H1 (cell line): ENCODE measurements around the gene UBN1. TPM values are rescaled to one million over a fixed set of nuclear protein-coding genes. Genes with fewer than 3 reads are reported as not detected.

Source experiments
- CTCF ChIA-PET: fragments of 300-600 bp; sonication (Branson Sonifier 250); formaldehyde crosslinking; loops from one replicate; lab custom pipeline; 2021; ENCODE audit not compliant: partially characterized antibody; lab: Charles Lee
- POLR2A ChIA-PET: fragments of 300-600 bp; sonication (Branson Sonifier 250); formaldehyde crosslinking; loops from one replicate; lab custom pipeline; 2021; ENCODE audit warnings: inconsistent platforms; ENCODE audit not compliant: partially characterized antibody; lab: Charles Lee
- DNase-seq, 2 experiments: peaks; one replicate each; pipeline versions ENCODE4 v3.0.0 to v3.0.0-alpha.2; 2010 to 2022; ENCODE audit warnings: low spot score in 2 of 2, low read depth in 1 of 2, mixed read lengths in 1 of 2
- FAIRE-seq: peaks from 2 replicates; lab custom pipeline; 2011; peaks lifted over from hg19 to GRCh38; lab: Jason Lieb, UNC
- H2AFZ ChIP-seq: 2 replicates; pipeline ENCODE4 v1.8.1; 2012; ENCODE audit warnings: low read length, inconsistent platforms
- H2AK5ac ChIP-seq: 2 replicates; pipeline ENCODE4 v1.6.1; 2013; ENCODE audit warnings: low read depth, low read length
- H2BK120ac ChIP-seq: replicated peaks from 2 replicates; pipeline ENCODE3; 2013; ENCODE audit warnings: low read depth, low read length, inconsistent platforms
- H2BK12ac ChIP-seq: 2 replicates; pipeline ENCODE4 v1.6.1; 2013; ENCODE audit warnings: low read depth, low read length
- H2BK15ac ChIP-seq: 2 replicates; pipeline ENCODE4 v1.6.1; 2013; ENCODE audit warnings: low read length
- H2BK20ac ChIP-seq: 2 replicates; pipeline ENCODE4 v1.6.1; 2013; ENCODE audit warnings: low read length
- H2BK5ac ChIP-seq: 2 replicates; pipeline ENCODE4 v1.6.1; 2013; ENCODE audit warnings: low read depth, low read length
- H3K14ac ChIP-seq: 2 replicates; pipeline ENCODE4 v1.6.1; 2013; ENCODE audit warnings: inconsistent platforms; ENCODE audit not compliant: insufficient read length
- H3K18ac ChIP-seq: 2 replicates; pipeline ENCODE4 v1.6.1; 2013; ENCODE audit warnings: low read length; ENCODE audit errors: extremely low read depth
- H3K23ac ChIP-seq: 2 replicates; pipeline ENCODE4 v1.6.1; 2013; ENCODE audit warnings: inconsistent platforms; ENCODE audit not compliant: insufficient read length
- H3K23me2 ChIP-seq: 2 replicates; pipeline ENCODE4 v1.6.1; 2013; ENCODE audit warnings: low read depth, low read length
- H3K27ac ChIP-seq: 2 replicates; pipeline ENCODE4 v1.6.1; 2011; ENCODE audit warnings: low read depth, low read length, inconsistent platforms
- H3K27me3 ChIP-seq, 4 experiments: replicated peaks in 1 of 4; 1 replicate in 1 of 4; 2 replicates in 3 of 4; pipeline versions ENCODE4 v1.6.1 to v1.8.1; 2011 to 2013; ENCODE audit warnings: low read length in 3 of 4, mild to moderate bottlenecking in 3 of 4, inconsistent platforms in 2 of 4, mixed read lengths in 2 of 4, moderate library complexity in 1 of 4; ENCODE audit not compliant: control insufficient read depth in 3 of 4, insufficient read depth in 3 of 4; ENCODE audit errors: extremely low read depth in 1 of 4
- H3K36me3 ChIP-seq, 4 experiments: 2 replicates each; pipeline versions ENCODE4 v1.6.1 to v1.8.1; 2011 to 2013; ENCODE audit warnings: mild to moderate bottlenecking in 4 of 4, low read length in 3 of 4, moderate library complexity in 2 of 4, control low read depth in 1 of 4, inconsistent platforms in 1 of 4; ENCODE audit not compliant: insufficient read depth in 4 of 4, control insufficient read depth in 2 of 4
- H3K4ac ChIP-seq: replicated peaks from 2 replicates; pipeline ENCODE3; 2013; ENCODE audit warnings: low read length, low read depth, mixed read lengths, inconsistent platforms; ENCODE audit not compliant: insufficient read length
- H3K4me1 ChIP-seq, 4 experiments: replicated peaks in 1 of 4; 1 replicate in 1 of 4; 2 replicates in 3 of 4; pipeline versions ENCODE4 v1.6.1 to v1.8.1; 2011 to 2013; ENCODE audit warnings: low read length in 3 of 4, inconsistent platforms in 2 of 4, mixed read lengths in 1 of 4; ENCODE audit not compliant: insufficient read depth in 4 of 4, control insufficient read depth in 3 of 4
- H3K4me2 ChIP-seq, 2 experiments: 2 replicates each; pipeline versions ENCODE4 v1.6.1 to v1.8.1; 2011 to 2013; ENCODE audit warnings: low read depth in 2 of 2, low read length in 2 of 2, control low read depth in 1 of 2, inconsistent platforms in 1 of 2, mild to moderate bottlenecking in 1 of 2; ENCODE audit not compliant: insufficient read depth in 1 of 2
- H3K4me3 ChIP-seq, 4 experiments: fragments of 200-600, 300-600 bp in 1 of 4; sonication (generic), shearing (Covaris generic), sonication (Bioruptor Twin) in 1 of 4; 2 replicates each; pipeline versions ENCODE4 v1.5.1 to v1.8.1; 2011 to 2016; ENCODE audit warnings: low read length in 4 of 4, low read depth in 3 of 4, control low read depth in 2 of 4, inconsistent platforms in 2 of 4, mild to moderate bottlenecking in 2 of 4, mixed read lengths in 1 of 4, moderate library complexity in 1 of 4; ENCODE audit not compliant: insufficient read depth in 2 of 4; ENCODE audit errors: extremely low read depth in 1 of 4
- H3K56ac ChIP-seq: replicated peaks from 2 replicates; pipeline ENCODE3; 2013; ENCODE audit warnings: low read depth, mild to moderate bottlenecking, mixed read lengths, low read length, inconsistent platforms; ENCODE audit not compliant: insufficient read length
- H3K79me1 ChIP-seq: 2 replicates; pipeline ENCODE4 v1.6.1; 2013; ENCODE audit warnings: low read depth, low read length, control low read depth
- H3K79me2 ChIP-seq, 2 experiments: 2 replicates each; pipeline versions ENCODE4 v1.6.1 to v1.8.1; 2012 to 2013; ENCODE audit warnings: low read length in 2 of 2, mild to moderate bottlenecking in 2 of 2, inconsistent platforms in 1 of 2; ENCODE audit not compliant: insufficient read depth in 2 of 2, control insufficient read depth in 1 of 2
- H3K9ac ChIP-seq, 4 experiments: replicated peaks in 1 of 4; 1 replicate in 1 of 4; 2 replicates in 3 of 4; pipeline versions ENCODE4 v1.6.1 to v1.8.1; 2011 to 2013; ENCODE audit warnings: low read depth in 3 of 4, low read length in 3 of 4, control low read depth in 2 of 4, mild to moderate bottlenecking in 2 of 4, moderate library complexity in 2 of 4, inconsistent platforms in 1 of 4; ENCODE audit errors: extremely low read depth in 1 of 4
- H3K9me3 ChIP-seq, 2 experiments: 2 replicates each; pipeline versions ENCODE4 v1.6.1 to v1.8.1; 2012 to 2013; ENCODE audit warnings: mild to moderate bottlenecking in 2 of 2, moderate library complexity in 2 of 2, control low read depth in 1 of 2, inconsistent platforms in 1 of 2, low read depth in 1 of 2, low read length in 1 of 2, mixed read lengths in 1 of 2; ENCODE audit not compliant: insufficient read depth in 2 of 2
- H4K20me1 ChIP-seq, 2 experiments: replicated peaks in 1 of 2; 2 replicates each; pipeline versions ENCODE3 to v1.8.1; 2011 to 2013; ENCODE audit warnings: inconsistent platforms in 2 of 2, low read length in 2 of 2, mild to moderate bottlenecking in 1 of 2; ENCODE audit not compliant: insufficient read depth in 2 of 2, control insufficient read depth in 1 of 2
- H4K5ac ChIP-seq: 2 replicates; pipeline ENCODE4 v1.6.1; 2013; ENCODE audit warnings: low read length, low read depth, mixed read lengths, inconsistent platforms; ENCODE audit not compliant: insufficient read length
- H4K8ac ChIP-seq: 2 replicates; pipeline ENCODE4 v1.8.0; 2013; ENCODE audit warnings: mild to moderate bottlenecking, moderate library complexity, low read length, inconsistent platforms; ENCODE audit not compliant: insufficient read depth; ENCODE audit errors: extremely low read depth
- H4K91ac ChIP-seq: replicated peaks from 2 replicates; pipeline ENCODE3; 2013; ENCODE audit warnings: low read length, mixed read lengths, inconsistent platforms; ENCODE audit not compliant: insufficient read length
- CHD2 ChIP-seq: IDR thresholded peaks from 2 replicates; pipeline ENCODE4 v1.6.1; 2012; ENCODE audit warnings: low read length, improper control_type of control experiment
- NANOG ChIP-seq: IDR thresholded peaks from 2 replicates; pipeline ENCODE4 v1.6.1; 2011; ENCODE audit warnings: low read length, low read depth, mild to moderate bottlenecking, inconsistent platforms; ENCODE audit not compliant: insufficient read depth, poor library complexity, severe bottlenecking
- RXRA ChIP-seq: IDR thresholded peaks from 2 replicates; pipeline ENCODE4 v1.6.1; 2011; ENCODE audit warnings: low read depth, mild to moderate bottlenecking, low read length, moderate library complexity; ENCODE audit not compliant: insufficient read depth
- WGBS, 2 experiments: shearing (Covaris generic) in 1 of 2; methylation state at CpG; one replicate each; pipeline versions ENCODE4 v1.1.6 to v1.1.7; 2013 to 2015; ENCODE audit warnings: low lambda C conversion rate in 2 of 2, mixed read lengths in 2 of 2, inconsistent platforms in 1 of 2, low coverage in 1 of 2, missing lambda C conversion rate in 1 of 2; ENCODE audit not compliant: insufficient replicate concordance in 2 of 2, insufficient coverage in 1 of 2, insufficient read length in 1 of 2; ENCODE audit errors: extremely low coverage in 1 of 2, missing lambda C conversion rate in 1 of 2; 5-methylcytosine and 5-hydroxymethylcytosine counted together
- polyA plus RNA-seq, 7 experiments: library from polyadenylated mRNA; depleted of rRNA in 3 of 7; stranded (reverse) in 5 of 7; unstranded in 2 of 7; fragments of >200 nt in 5 of 7; fragments of 200-250 nt in 2 of 7; gene quantifications; 1 replicate in 5 of 7; 2 replicates in 1 of 7; 4 replicates in 1 of 7; pipeline versions ENCODE4 v1.2.1 to v1.2.3, GENCODE V29; 2011 to 2013; ENCODE audit warnings: missing spikeins in 2 of 7, mixed read lengths in 2 of 7
- total RNA-seq: library from RNA; stranded (reverse); fragmentation: NEBNext Ultra II Directional; extraction: Animal tissue kit (Norgen Biotek cat#: 25700); gene quantifications from 2 replicates; pipeline ENCODE4 v1.2.1, GENCODE V29; 2021
- TF ChIP-seq, protein P1 (sequence below): IDR thresholded peaks from 2 replicates; pipeline ENCODE4 v1.6.1; 2011; ENCODE audit warnings: low read length, improper control_type of control experiment

UBN1 gene
- total and polyA plus RNA-seq, 2 of the 8 experiments (the other 6 are each of a cell fraction or from before 2014, with no cell fraction given) = 16.2 to 37.0 TPM

DNA sequence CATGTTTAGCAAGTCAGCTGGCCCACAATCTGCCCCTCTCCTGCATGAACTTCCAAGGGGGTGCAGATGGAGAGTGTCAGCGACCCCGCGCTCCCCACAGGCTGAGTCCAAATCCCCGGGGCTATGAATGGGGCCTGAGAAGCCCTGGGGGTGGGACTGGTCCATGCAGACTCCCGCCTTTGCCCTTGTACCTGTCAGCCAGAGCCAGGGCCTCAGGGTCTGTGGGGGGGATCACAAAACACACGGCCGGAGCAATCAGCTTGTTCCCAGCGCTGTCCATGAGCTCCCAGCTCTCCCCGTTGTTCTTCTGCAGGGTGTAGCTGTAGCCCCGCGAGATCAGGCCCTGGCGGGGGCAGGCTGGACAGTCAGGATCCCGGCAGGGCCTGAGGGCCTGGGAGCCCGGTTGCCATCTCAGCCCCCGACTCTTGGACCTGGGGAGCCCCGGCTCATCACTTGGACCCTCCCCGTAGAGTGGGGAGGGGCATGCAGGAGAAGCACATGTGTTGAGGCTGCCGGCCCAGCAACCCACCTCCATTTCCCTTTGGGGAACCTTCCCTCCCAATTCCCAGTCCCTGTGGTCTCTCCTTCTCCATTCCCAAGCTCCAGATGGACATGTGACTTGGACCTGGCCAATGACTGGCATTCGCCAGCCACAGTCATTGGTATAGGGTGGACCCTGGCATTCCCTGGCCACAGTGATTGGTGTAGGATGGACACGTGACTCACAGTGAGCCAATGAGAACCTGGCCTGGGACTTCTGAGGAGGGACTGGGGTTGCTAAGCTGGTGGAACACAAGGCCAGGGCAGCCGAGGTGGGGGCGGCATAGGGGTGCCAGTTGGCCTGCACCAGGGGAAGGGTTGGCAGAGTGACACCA, 47.2 kb downstream of the UBN1 start:
- no peak for DNase-seq

More for the DNA sequence above, 47.2 kb downstream of the UBN1 start:
- H3K4me2 ChIP-seq = no peak overlapping the region
- 97% methylated on average over 17 of the region's 22 CpGs; no CpG with 5 or more reads in 1 of the 2 experiments for WGBS, 2 experiments
- H2BK5ac ChIP-seq = no peak overlapping the region
- H3K9me3 ChIP-seq = peaks cover 0 to 6% of the 10 kb centered on the region in 2 experiments; a peak in 1 of 4 replicates
- H3K27me3 ChIP-seq = no peaks in the 10 kb centered on the region
- H2BK15ac ChIP-seq = no peak overlapping the region
- no peak overlapping the region for H2AFZ ChIP-seq
- peak overlapping the region; percentile 21; the same call in 1 of the 2 replicates for H4K8ac ChIP-seq
- H3K4me1 ChIP-seq = no peaks in the 10 kb centered on the region
- no peak overlapping the region for H4K5ac ChIP-seq
- no peaks in the 10 kb centered on the region for H3K79me1 ChIP-seq
- H2AK5ac ChIP-seq = no peak overlapping the region
- no peak overlapping the region for H3K23ac ChIP-seq
- H2BK120ac ChIP-seq = no peak overlapping the region
- no peak for FAIRE-seq
- H3K9ac ChIP-seq = no peak overlapping the region
- peaks cover 0 to 6% of the 10 kb centered on the region in 2 experiments for H4K20me1 ChIP-seq
- TF ChIP-seq RXRA (no peak), NANOG (no peak), CHD2 (no peak)
- TF ChIP-seq, protein P1, sequence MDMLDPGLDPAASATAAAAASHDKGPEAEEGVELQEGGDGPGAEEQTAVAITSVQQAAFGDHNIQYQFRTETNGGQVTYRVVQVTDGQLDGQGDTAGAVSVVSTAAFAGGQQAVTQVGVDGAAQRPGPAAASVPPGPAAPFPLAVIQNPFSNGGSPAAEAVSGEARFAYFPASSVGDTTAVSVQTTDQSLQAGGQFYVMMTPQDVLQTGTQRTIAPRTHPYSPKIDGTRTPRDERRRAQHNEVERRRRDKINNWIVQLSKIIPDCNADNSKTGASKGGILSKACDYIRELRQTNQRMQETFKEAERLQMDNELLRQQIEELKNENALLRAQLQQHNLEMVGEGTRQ = peak; percentile 78
- H3K79me2 ChIP-seq = no peaks in the 10 kb centered on the region
- H3K23me2 ChIP-seq = no peaks in the 10 kb centered on the region
- no peak overlapping the region for H3K27ac ChIP-seq
- H3K14ac ChIP-seq = no peak overlapping the region
- peaks cover 2 to 27% (median 19%) of the 10 kb centered on the region in 4 experiments; a peak in 6 of 8 replicates for H3K36me3 ChIP-seq
- no peak overlapping the region for H2BK12ac ChIP-seq
- ChIA-PET CTCF (interaction anchor here (0.6 to 4.0 kb wide), 8 partner anchors 10 to 82 kb away, joined by 3 to 23 read pairs (median 4); no protein-coding TSS in a partner anchor), POLR2A (interaction anchor here (1.1 to 3.7 kb wide), 4 partner anchors 10 to 41 kb away, joined by 3 to 15 read pairs (median 6); no protein-coding TSS in a partner anchor)
- H3K18ac ChIP-seq = no peak overlapping the region
- no peak overlapping the region for H3K4ac ChIP-seq
- no peak overlapping the region for H2BK20ac ChIP-seq
- H3K56ac ChIP-seq = no peak overlapping the region
- H3K4me3 ChIP-seq = no peak overlapping the region
- no peak overlapping the region for H4K91ac ChIP-seq
